HL-60 (cell line): ENCODE data around the gene FPR1.

Experiments
- DNase-seq, 2 experiments: peaks; one replicate each; pipeline ENCODE4 v3.0.0-alpha.2; 2010 to 2020; ENCODE audit warnings: low read depth in 1 of 2, low spot score in 1 of 2
- H3K27ac ChIP-seq: fragments of 250-450 bp; sonication (Bioruptor Pico); replicated peaks from 2 replicates; pipeline ENCODE4 v1.5.1; 2020; ENCODE audit warnings: mild to moderate bottlenecking, moderate library complexity
- H3K27me3 ChIP-seq: fragments of 250-450 bp; sonication (Bioruptor Pico); 2 replicates; pipeline ENCODE4 v1.5.1; 2021; ENCODE audit warnings: mild to moderate bottlenecking, moderate library complexity; ENCODE audit not compliant: insufficient read depth, poor library complexity, severe bottlenecking
- H3K4me3 ChIP-seq: replicated peaks from 2 replicates; pipeline ENCODE4 v1.5.1; 2011; ENCODE audit warnings: mild to moderate bottlenecking, control low read depth, low read length; ENCODE audit not compliant: insufficient read depth
- CTCF ChIP-seq: IDR thresholded peaks from one replicate; pipeline ENCODE4 v1.5.1; 2011; ENCODE audit warnings: low read length, control low read depth, inconsistent platforms; ENCODE audit not compliant: insufficient read depth
- GABPA ChIP-seq: IDR thresholded peaks from 2 replicates; pipeline ENCODE4 v1.6.1; 2012; ENCODE audit warnings: low read depth
- POLR2AphosphoS5 ChIP-seq: IDR thresholded peaks from 2 replicates; pipeline ENCODE4 v1.6.1; 2012; ENCODE audit warnings: low read depth
- REST ChIP-seq: IDR thresholded peaks from 2 replicates; pipeline ENCODE4 v1.6.1; 2012; ENCODE audit warnings: low read depth; ENCODE audit not compliant: insufficient replicate concordance
- SPI1 ChIP-seq: IDR thresholded peaks from 2 replicates; pipeline ENCODE4 v1.6.1; 2012; ENCODE audit warnings: low read depth, mild to moderate bottlenecking, borderline replicate concordance

Gene FPR1

GRCh38 chr19:51702103-51702824 is 49.4 kb downstream of the FPR1 start:
- Histone ChIP-seq H3K27ac (no peak overlapping the region), H3K4me3 (no peak overlapping the region), H3K27me3 (no peaks in the 10 kb centered on the region)
- no peak for DNase-seq
- TF ChIP-seq REST (no peak), GABPA (no peak), CTCF (no peak), SPI1 (no peak), POLR2AphosphoS5 (no peak)

- Histone ChIP-seq H3K27ac (no peak overlapping the region), H3K27me3 (no peaks in the 10 kb centered on the region), H3K4me3 (no peak overlapping the region)
- no peak for TF ChIP-seq GABPA
- no peak for TF ChIP-seq POLR2AphosphoS5
- TF ChIP-seq CTCF = no peak
- no peak for TF ChIP-seq SPI1
- TF ChIP-seq REST = no peak
- no peak for DNase-seq
Observed at GRCh38 chr19:51701468-51702100, 50.1 kb downstream of the FPR1 start.

GRCh38 chr19:51699170-51699569 is 52.5 kb downstream of the FPR1 start:
- Histone ChIP-seq H3K4me3 (no peak overlapping the region), H3K27ac (no peak overlapping the region), H3K27me3 (no peaks in the 10 kb centered on the region)
- no peak for DNase-seq
- TF ChIP-seq REST (no peak), SPI1 (no peak), POLR2AphosphoS5 (no peak), CTCF (no peak), GABPA (no peak)
